DOHH2 (cell line): ENCODE results near the gene MPRIP.

Experiments
- H3F3A ChIP-seq: fragments of 200-600 bp; sonication (generic), shearing (Covaris generic); 2 replicates; pipeline ENCODE4 v1.6.0; 2016; ENCODE audit warnings: antibody characterized with exemption, mild to moderate bottlenecking; ENCODE audit not compliant: control insufficient read depth, insufficient read depth
- H3K27ac ChIP-seq: fragments of 200-600 bp; sonication (generic); 2 replicates; pipeline ENCODE4 v1.5.1; 2014; ENCODE audit warnings: low read depth, mild to moderate bottlenecking, low read length, moderate library complexity
- H3K27me3 ChIP-seq: fragments of 200-600 bp; sonication (generic); 2 replicates; pipeline ENCODE4 v1.6.1; 2014; ENCODE audit warnings: mild to moderate bottlenecking, low read length, mixed read lengths; ENCODE audit not compliant: control insufficient read depth
- H3K36me3 ChIP-seq: fragments of 200-600 bp; sonication (generic); 2 replicates; pipeline ENCODE4 v1.6.1; 2014; ENCODE audit warnings: mild to moderate bottlenecking, low read length, moderate library complexity, mixed read lengths; ENCODE audit not compliant: control insufficient read depth
- H3K4me1 ChIP-seq: fragments of 200-600 bp; sonication (generic); 2 replicates; pipeline ENCODE4 v1.6.1; 2014; ENCODE audit warnings: mild to moderate bottlenecking, low read length, mixed read lengths; ENCODE audit not compliant: control insufficient read depth
- H3K4me2 ChIP-seq: fragments of 200-600 bp; sonication (generic); 2 replicates; pipeline ENCODE4 v1.6.0; 2014; ENCODE audit warnings: mild to moderate bottlenecking, low read length, moderate library complexity
- H3K4me3 ChIP-seq: fragments of 200-600 bp; sonication (generic); 2 replicates; pipeline ENCODE4 v1.5.1; 2014; ENCODE audit warnings: mild to moderate bottlenecking, low read length, mixed read lengths
- H3K79me2 ChIP-seq: fragments of 200-600 bp; sonication (generic); 2 replicates; pipeline ENCODE4 v1.6.1; 2014; ENCODE audit warnings: mild to moderate bottlenecking, low read length, mixed read lengths; ENCODE audit not compliant: control insufficient read depth
- H3K9me2 ChIP-seq: fragments of 200-600 bp; sonication (generic); replicated peaks from 2 replicates; pipeline ENCODE4 v1.6.1; 2014; ENCODE audit warnings: mild to moderate bottlenecking, low read length, mixed read lengths; ENCODE audit not compliant: control insufficient read depth
- H3K9me3 ChIP-seq: fragments of 200-600 bp; sonication (generic); 2 replicates; pipeline ENCODE4 v1.6.1; 2014; ENCODE audit warnings: antibody characterized with exemption, low read length, mixed read lengths; ENCODE audit not compliant: control insufficient read depth, insufficient read depth
- H4K20me1 ChIP-seq: fragments of 200-600 bp; sonication (generic); 2 replicates; pipeline ENCODE4 v1.6.0; 2014; ENCODE audit warnings: low read depth, mild to moderate bottlenecking, antibody characterized with exemption, low read length, moderate library complexity; ENCODE audit not compliant: control insufficient read depth, insufficient read depth
- EZH2phosphoT487 ChIP-seq: fragments of 200-600 bp; sonication (generic); IDR thresholded peaks from 2 replicates; pipeline ENCODE4 v1.6.1; 2017; ENCODE audit warnings: borderline replicate concordance, mild to moderate bottlenecking, antibody characterized with exemption, low read length, moderate library complexity, mixed read lengths
- TF ChIP-seq, protein P1 (sequence below): fragments of 200-600 bp; sonication (generic); IDR thresholded peaks from one replicate; pipeline ENCODE4 v1.5.1; 2014; ENCODE audit warnings: antibody characterized with exemption, mild to moderate bottlenecking, low read depth, low read length; ENCODE audit not compliant: poor library complexity, severe bottlenecking

The MPRIP gene

DNA sequence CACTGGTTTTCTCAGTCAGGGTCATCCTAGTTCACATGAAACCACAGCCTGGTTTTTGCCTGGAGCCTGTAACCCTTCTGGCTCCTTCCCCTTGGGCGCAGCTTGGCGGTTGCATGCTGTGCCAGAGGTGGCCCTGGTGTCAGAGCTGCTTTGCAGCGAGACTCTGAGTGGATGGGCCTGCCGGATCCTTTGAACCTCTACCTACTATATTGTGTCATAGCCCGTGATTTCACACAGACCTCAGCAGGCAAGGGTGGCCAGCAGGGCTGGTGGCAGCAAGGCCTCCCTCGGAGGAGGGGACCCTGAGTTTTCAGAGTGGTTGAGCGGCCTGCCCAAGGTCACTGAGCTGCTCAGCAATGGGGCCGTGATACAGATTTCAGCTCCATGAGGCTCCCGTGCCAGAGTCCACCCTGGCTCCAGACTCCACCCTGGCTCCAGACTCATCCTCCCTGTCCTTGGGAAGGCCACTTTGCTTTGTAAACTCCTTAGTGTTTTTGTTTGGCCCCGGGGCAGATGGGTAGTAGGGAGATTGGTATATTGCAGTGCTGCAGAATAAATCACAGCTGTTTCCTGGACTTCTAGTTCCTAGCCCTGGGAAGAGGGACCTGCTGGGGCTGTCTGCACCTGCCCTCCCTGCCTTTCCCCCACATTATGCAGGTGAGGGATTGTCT is 9.7 kb downstream of the MPRIP start:
- no peak overlapping the region for H3K4me2 ChIP-seq

DNA sequence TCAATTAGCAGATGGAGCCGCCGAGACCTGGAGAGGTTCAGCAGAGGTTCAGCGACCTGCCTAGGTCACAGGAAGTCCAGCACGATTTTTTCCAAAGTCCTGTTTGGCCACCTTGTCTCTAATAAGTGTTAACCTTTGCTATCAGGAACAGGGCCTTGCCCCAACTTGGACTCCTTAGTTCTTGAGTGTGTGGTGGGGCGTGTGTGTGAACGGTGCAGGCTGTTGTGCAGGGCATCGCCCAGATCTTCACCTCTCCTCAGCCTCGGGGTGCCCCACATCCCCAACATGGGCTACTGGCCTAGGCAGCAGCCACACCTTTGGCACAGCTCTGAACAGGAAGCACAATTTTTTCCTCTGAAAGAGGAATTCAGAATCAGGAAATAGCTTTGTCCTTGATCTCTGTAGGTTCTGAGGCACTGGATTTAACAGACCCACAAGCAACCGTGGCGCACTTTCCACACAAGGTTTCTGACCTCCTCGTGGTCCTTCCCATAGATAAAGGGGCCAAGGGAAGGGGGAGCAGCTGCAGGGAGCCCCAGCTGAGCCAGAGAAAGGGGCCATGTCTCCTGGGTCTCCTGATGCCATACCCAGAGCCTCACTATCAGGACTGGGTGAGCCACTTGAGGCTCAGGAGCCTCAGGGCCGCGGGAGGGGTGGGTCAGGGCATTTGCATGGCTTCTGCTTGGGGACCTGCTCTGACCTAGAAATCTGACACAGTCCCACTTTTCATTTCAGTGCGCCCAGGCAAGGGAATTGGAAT is 10.4 kb downstream of the MPRIP start:
- Histone ChIP-seq H3F3A (no peaks in the 10 kb centered on the region), H3K36me3 (peaks cover 8% of the 10 kb centered on the region), H3K27me3 (no peaks in the 10 kb centered on the region), H3K4me3 (no peak overlapping the region), H3K79me2 (peaks cover 96% of the 10 kb centered on the region), H4K20me1 (peaks cover 26% of the 10 kb centered on the region), H3K27ac (no peak overlapping the region), H3K4me1 (peaks cover 21% of the 10 kb centered on the region), H3K9me2 (no peaks in the 10 kb centered on the region), H3K9me3 (no peaks in the 10 kb centered on the region), H3K4me2 (no peak overlapping the region)
- TF ChIP-seq, protein P1, sequence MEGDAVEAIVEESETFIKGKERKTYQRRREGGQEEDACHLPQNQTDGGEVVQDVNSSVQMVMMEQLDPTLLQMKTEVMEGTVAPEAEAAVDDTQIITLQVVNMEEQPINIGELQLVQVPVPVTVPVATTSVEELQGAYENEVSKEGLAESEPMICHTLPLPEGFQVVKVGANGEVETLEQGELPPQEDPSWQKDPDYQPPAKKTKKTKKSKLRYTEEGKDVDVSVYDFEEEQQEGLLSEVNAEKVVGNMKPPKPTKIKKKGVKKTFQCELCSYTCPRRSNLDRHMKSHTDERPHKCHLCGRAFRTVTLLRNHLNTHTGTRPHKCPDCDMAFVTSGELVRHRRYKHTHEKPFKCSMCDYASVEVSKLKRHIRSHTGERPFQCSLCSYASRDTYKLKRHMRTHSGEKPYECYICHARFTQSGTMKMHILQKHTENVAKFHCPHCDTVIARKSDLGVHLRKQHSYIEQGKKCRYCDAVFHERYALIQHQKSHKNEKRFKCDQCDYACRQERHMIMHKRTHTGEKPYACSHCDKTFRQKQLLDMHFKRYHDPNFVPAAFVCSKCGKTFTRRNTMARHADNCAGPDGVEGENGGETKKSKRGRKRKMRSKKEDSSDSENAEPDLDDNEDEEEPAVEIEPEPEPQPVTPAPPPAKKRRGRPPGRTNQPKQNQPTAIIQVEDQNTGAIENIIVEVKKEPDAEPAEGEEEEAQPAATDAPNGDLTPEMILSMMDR: no peak
- no peak for TF ChIP-seq EZH2phosphoT487

More for the DNA sequence above, 9.7 kb downstream of the MPRIP start:
- Histone ChIP-seq H3K36me3 (peaks cover 8% of the 10 kb centered on the region), H3K27me3 (no peaks in the 10 kb centered on the region), H3F3A (no peaks in the 10 kb centered on the region), H4K20me1 (peaks cover 26% of the 10 kb centered on the region), H3K4me3 (no peak overlapping the region), H3K9me2 (no peaks in the 10 kb centered on the region), H3K4me1 (peaks cover 26% of the 10 kb centered on the region), H3K79me2 (peaks cover 97% of the 10 kb centered on the region), H3K27ac (no peak overlapping the region), H3K9me3 (no peaks in the 10 kb centered on the region)
- TF ChIP-seq, protein P1: no peak
- TF ChIP-seq EZH2phosphoT487: no peak

DNA sequence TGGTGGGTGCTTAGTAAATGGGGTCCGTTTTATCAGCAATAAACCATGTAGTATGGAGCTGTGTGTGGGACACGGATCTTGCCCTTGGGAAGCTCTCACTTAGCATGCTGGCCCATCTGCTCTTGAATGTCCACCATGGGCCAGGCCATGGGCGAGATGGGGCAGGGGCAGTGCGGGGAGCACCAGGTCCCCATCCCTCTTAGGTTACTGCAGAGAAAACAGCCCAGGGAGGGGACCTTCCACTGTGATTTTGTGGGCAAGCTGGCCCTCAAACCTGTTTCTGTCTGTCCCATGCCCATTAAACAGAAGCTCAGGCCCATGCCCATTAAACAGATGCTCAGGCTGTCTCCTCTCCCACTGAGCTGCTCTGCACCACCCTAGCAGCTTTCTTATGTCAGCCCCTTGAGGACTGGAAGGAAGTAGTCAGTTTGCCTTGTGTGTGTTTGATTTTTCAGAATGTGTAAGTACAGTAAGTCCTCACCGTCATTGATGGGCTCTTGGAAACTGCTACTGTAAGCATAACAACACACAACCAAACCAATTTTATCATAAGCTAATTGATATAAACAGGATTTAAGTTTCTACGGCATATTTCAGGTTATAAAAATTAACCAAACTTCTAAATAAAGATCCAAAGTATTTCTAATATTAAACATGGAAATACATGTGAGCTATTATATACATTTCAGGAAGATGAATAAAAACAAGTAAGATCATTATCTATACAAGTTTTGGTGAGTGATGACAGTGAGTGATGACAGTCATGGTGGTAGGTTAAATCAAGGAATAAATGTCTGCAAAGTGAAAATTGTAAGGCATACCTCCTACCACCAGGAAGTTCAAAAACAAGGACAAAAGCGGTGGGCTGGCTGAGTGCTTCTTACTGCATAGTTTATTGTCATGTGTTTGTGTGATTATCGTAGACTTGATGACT is 11.5 kb downstream of the MPRIP start:
- Histone ChIP-seq H3K9me3 (no peaks in the 10 kb centered on the region), H3K9me2 (no peaks in the 10 kb centered on the region), H3K36me3 (peaks cover 8% of the 10 kb centered on the region), H3K27ac (no peak overlapping the region), H3K4me1 (peaks cover 19% of the 10 kb centered on the region), H4K20me1 (peaks cover 18% of the 10 kb centered on the region), H3K27me3 (no peaks in the 10 kb centered on the region), H3K4me2 (no peak overlapping the region), H3F3A (no peaks in the 10 kb centered on the region), H3K4me3 (no peak overlapping the region), H3K79me2 (peaks cover 95% of the 10 kb centered on the region)
- TF ChIP-seq EZH2phosphoT487: no peak
- TF ChIP-seq, protein P1: no peak
